Naive B cell (primary cell): Measurements from ENCODE around the gene SDHAF1. TPM values are rescaled to one million over a fixed set of nuclear protein-coding genes. Genes with fewer than 3 reads are reported as not detected.
"Not testable (repeated sequence)": the region's sequence is repeated elsewhere in the genome, so short reads cannot be mapped to it uniquely, and the experiment has no call there.

ENCODE experiments used
- ATAC-seq, 2 donors: fragments of 150-1000 bp; cut with Tn5 transposase; 2 replicates each; pipeline ENCODE4 v1.10.0; 2021; ENCODE audit warnings: low read depth in 2 of 2, mild to moderate bottlenecking in 2 of 2, moderate library complexity in 2 of 2
- DNase-seq: peaks from one replicate; pipeline ENCODE4 v3.0.0; 2022
- H3K27ac Mint-ChIP-seq, 6 donors: one replicate each; pipeline ENCODE4 v1.8.0; 2020 to 2022; ENCODE audit warnings: mild to moderate bottlenecking in 6 of 6, mixed read lengths in 6 of 6, moderate library complexity in 5 of 6, inconsistent platforms in 2 of 6
- H3K27me3 Mint-ChIP-seq, 3 donors: one replicate each; pipeline ENCODE4 v1.8.0; 2021 to 2022; ENCODE audit warnings: mixed read lengths in 3 of 3, mild to moderate bottlenecking in 1 of 3
- H3K36me3 Mint-ChIP-seq, 2 donors: one replicate each; pipeline ENCODE4 v1.8.0; 2020 to 2022; ENCODE audit warnings: mixed read lengths in 2 of 2, inconsistent platforms in 1 of 2, mild to moderate bottlenecking in 1 of 2
- H3K4me1 Mint-ChIP-seq, 3 donors: one replicate each; pipeline ENCODE4 v1.8.0; 2020 to 2022; ENCODE audit warnings: mixed read lengths in 3 of 3, inconsistent platforms in 1 of 3, mild to moderate bottlenecking in 1 of 3, moderate library complexity in 1 of 3
- H3K4me3 Mint-ChIP-seq, 8 donors: one replicate each; pipeline ENCODE4 v1.8.0; 2020 to 2022; ENCODE audit warnings: mild to moderate bottlenecking in 8 of 8, mixed read lengths in 8 of 8, moderate library complexity in 8 of 8, inconsistent platforms in 2 of 8
- H3K9me3 Mint-ChIP-seq, 7 donors: one replicate each; pipeline ENCODE4 v1.8.0; 2020 to 2022; ENCODE audit warnings: mixed read lengths in 7 of 7, mild to moderate bottlenecking in 5 of 7, inconsistent platforms in 2 of 7, moderate library complexity in 1 of 7
- polyA plus RNA-seq, 6 donors: library from polyadenylated mRNA; unstranded; fragments of 300-500 nt; fragmentation: Illumina TruSeq; gene quantifications; one replicate each; pipeline ENCODE4 v1.2.3, GENCODE V29; 2021; ENCODE audit warnings: low read depth in 6 of 6

Gene SDHAF1, protein sequence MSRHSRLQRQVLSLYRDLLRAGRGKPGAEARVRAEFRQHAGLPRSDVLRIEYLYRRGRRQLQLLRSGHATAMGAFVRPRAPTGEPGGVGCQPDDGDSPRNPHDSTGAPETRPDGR
- 10 to 100 TPM; 30.0 to 58.0 (median 48.8) TPM for polyA plus RNA-seq

DNA sequence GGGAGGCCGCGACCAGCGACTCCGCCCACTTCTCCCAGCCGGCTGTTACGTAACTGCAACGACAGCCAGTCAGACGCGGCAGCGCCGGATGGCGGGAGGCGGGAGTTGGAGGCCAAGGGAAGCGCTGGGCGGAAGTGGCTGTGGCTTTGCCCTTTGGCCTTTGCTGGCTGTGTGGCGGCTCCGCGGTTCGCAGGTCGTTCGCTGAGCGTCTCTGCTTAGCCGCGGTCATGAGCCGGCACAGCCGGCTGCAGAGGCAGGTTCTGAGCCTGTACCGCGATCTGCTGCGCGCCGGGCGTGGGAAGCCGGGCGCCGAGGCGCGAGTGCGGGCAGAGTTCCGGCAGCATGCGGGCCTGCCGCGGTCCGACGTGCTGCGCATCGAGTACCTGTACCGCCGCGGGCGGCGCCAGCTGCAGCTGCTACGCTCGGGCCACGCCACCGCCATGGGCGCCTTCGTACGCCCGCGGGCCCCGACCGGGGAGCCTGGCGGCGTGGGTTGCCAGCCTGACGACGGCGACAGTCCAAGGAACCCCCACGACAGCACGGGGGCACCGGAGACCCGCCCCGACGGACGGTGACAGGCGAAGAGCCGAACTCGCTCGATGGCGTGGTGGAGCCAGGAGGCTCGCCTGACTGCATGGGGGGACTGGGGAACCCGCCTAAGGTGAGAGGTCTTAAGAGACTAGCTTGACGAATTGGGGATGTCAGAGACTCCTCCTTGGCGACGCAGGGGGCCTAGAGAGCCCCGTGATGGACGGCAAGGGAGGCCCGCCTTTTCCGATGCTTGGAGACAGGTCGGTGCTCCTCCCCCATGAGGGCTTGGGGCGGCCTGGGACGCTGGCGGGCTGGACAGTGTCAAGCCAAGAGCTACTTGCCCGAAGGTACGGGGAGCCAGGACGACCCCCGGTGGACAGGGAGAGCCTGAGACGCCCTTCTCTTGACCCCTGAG lies at the start of gene SDHAF1:
TSS of gene SDHAF1 (plus strand) at position 141 of the 946 bp plus-strand sequence. CDS start at position 228, 87 bp downstream.
- H3K4me3 Mint-ChIP-seq = peak within 1 kb of the TSS; percentile 88 to 98 (median 96)

DNA sequence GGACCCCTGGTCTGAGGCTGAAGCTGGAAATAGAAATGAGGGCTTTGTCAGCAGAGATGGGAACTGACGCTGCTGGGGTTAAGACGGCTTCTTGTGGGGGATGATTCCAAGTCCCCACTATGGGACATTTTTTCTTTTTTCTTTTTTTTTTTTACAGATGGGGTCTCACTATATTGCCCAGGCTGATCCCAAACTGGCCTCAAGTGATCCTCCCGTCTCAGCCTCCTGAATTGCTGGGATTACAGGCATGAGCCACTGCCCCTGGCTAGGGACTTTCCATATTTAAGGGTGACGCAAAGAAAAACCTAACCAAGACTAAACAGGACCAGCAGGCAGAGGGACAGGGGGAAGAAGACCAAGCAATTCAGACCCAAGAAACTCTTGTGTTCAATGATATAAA lies 48.8 kb upstream of the SDHAF1 start:
- Mint-ChIP-seq H3K27me3 (peaks cover 5 to 41% (median 24%) of the 10 kb centered on the region in 3 donors), H3K36me3 (no peaks in the 10 kb centered on the region), H3K4me1 (peaks cover 0 to 1% (median 0%) of the 10 kb centered on the region in 3 donors), H3K9me3 (peaks cover 0 to 1% (median 0%) of the 10 kb centered on the region in 7 donors), H3K4me3 (peak overlapping the region in 1 of 8 donors; percentile 5), H3K27ac (peak overlapping the region in 3 of 6 donors; percentile 38 to 82 (median 72))
- no peak for ATAC-seq
- DNase-seq = no peak

More for the DNA sequence above, at the start of gene SDHAF1:
- no peaks in the 10 kb centered on the region for H3K9me3 Mint-ChIP-seq
- peak within 1 kb of the TSS; percentile 93 to 98 (median 96) for H3K27ac Mint-ChIP-seq
- H3K4me1 Mint-ChIP-seq = peaks cover 29 to 41% (median 39%) of the 10 kb centered on the region in 3 donors
- DNase-seq (peak; percentile 89), ATAC-seq (peak; percentile 90 to 91)
- H3K27me3 Mint-ChIP-seq = no peaks in the 10 kb centered on the region
- H3K36me3 Mint-ChIP-seq = peaks cover 0 to 4% of the 10 kb centered on the region in 2 donors

DNA sequence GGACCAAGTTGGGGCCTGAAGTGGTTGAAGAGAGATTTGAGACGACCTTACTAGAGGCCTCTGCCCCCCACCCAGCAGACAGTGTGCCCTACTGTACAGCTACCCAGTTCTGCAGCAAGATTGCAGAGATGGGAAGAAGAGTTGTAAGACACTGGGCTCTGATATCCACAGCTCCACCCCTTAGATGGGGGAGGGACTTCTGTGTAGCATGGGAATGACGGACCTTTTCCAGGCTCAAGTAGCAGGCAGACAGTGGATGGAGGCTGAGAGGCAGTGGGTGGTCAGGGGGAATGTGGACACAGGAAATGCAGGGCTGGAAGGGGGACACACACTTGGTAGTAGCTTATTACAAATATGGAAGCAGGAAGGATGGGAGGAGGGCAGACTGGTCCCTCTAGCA lies 45.9 kb upstream of the SDHAF1 start:
- Mint-ChIP-seq H3K27ac (peak overlapping the region in 1 of 6 donors; percentile 85), H3K36me3 (no peaks in the 10 kb centered on the region), H3K4me3 (no peak overlapping the region), H3K4me1 (peaks cover 15 to 21% (median 17%) of the 10 kb centered on the region in 3 donors), H3K27me3 (peaks cover 5 to 32% (median 11%) of the 10 kb centered on the region in 3 donors), H3K9me3 (peaks cover 0 to 3% (median 0%) of the 10 kb centered on the region in 7 donors)
- no peak for ATAC-seq
- no peak for DNase-seq

DNA sequence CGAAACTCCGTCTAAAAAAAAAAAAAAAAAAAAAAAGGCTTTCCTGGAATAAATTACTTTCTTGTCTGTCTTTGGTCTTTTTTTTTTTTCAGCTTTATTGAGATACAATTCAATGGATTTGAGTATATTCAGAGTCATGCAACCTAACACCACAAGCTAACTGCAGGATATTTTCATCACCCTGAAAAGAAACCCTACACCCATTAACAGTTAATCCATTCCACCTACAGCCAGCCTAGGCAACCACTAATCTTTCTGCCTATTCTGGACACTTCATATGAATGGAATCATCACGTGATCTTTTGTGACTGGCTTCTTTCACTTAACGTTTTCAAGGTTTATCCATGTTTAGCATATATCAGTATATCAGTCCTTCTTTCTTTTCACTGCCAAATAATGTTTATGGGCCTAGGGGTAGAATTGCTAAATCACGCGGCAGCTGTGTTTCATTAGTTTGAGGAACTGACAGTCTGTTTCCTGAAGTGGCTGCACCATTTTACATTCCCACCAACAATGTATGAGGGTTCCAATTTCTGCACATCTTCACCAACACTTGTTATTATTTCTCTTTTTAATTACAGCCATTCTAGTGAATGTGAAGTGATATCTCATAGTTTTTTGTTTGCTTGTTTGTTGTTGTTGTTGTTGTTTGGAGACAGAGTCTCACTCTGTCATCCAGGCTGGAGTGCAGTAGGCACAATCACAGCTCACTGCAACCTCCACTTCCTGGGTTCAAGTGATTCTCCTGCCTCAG lies 38.9 kb upstream of the SDHAF1 start:
- no peak for ATAC-seq
- Mint-ChIP-seq H3K27me3 (peaks cover 8 to 36% (median 30%) of the 10 kb centered on the region in 3 donors), H3K4me1 (peaks cover 27 to 32% (median 28%) of the 10 kb centered on the region in 3 donors), H3K9me3 (peaks cover 0 to 9% (median 7%) of the 10 kb centered on the region in 7 donors), H3K36me3 (peaks cover 3 to 8% of the 10 kb centered on the region in 2 donors), H3K4me3 (no peak overlapping the region), H3K27ac (no peak overlapping the region)
- no peak for DNase-seq

DNA sequence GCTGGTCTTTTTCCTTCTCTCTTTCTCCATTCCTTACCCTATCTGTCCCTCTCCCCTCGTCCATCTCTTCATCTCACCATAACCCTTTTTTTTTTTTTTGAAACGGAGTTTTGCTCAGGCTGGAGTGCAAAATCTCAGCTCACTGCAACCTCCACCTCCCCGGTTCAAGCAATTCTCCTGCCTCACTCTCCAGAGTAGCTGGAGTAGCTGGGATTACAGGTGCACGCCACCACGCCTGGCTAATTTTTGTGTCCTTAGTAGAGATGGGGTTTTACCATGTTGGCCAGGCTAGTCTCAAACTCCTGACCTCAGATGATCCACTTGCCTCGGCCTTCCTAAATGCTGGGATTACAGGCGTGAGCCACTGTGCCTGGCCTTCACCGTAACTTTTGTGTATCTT lies 37.6 kb upstream of the SDHAF1 start:
- not testable (repeated sequence) for H3K4me3 Mint-ChIP-seq, H3K36me3 Mint-ChIP-seq, DNase-seq, H3K27ac Mint-ChIP-seq, ATAC-seq, H3K9me3 Mint-ChIP-seq
- Mint-ChIP-seq H3K27me3 (peaks cover 13 to 34% (median 31%) of the 10 kb centered on the region in 3 donors), H3K4me1 (peaks cover 24 to 27% (median 27%) of the 10 kb centered on the region in 3 donors)

DNA sequence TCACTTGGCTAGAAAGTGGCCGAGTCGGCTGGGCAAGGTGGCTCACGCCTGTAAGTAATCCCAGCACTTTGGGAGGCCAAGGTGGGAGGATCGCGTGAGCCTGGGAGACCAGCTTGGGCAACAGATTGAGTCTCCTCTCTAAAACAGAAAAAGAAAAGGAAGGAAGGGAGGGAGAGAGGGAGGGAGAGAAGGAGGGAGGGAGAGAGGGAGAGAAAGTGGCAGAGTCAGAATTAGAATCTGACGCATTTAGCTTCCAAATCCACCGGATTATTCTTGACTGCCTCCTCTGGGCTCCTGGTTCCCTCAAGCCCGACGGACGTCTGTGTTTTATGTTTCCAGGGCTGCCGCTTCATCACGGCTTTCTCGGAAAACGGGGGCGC lies 36.3 kb upstream of the SDHAF1 start:
- no peak overlapping the region for H3K27ac Mint-ChIP-seq
- H3K9me3 Mint-ChIP-seq = peaks cover 0 to 9% (median 5%) of the 10 kb centered on the region in 7 donors
- H3K36me3 Mint-ChIP-seq = peaks cover 3 to 8% of the 10 kb centered on the region in 2 donors
- peak overlapping the region in 7 of 8 donors; percentile 2 to 83 (median 77) for H3K4me3 Mint-ChIP-seq
- peaks cover 19 to 43% (median 31%) of the 10 kb centered on the region in 3 donors for H3K27me3 Mint-ChIP-seq
- ATAC-seq (no peak), DNase-seq (no peak)
- peaks cover 14 to 19% (median 17%) of the 10 kb centered on the region in 3 donors for H3K4me1 Mint-ChIP-seq

DNA sequence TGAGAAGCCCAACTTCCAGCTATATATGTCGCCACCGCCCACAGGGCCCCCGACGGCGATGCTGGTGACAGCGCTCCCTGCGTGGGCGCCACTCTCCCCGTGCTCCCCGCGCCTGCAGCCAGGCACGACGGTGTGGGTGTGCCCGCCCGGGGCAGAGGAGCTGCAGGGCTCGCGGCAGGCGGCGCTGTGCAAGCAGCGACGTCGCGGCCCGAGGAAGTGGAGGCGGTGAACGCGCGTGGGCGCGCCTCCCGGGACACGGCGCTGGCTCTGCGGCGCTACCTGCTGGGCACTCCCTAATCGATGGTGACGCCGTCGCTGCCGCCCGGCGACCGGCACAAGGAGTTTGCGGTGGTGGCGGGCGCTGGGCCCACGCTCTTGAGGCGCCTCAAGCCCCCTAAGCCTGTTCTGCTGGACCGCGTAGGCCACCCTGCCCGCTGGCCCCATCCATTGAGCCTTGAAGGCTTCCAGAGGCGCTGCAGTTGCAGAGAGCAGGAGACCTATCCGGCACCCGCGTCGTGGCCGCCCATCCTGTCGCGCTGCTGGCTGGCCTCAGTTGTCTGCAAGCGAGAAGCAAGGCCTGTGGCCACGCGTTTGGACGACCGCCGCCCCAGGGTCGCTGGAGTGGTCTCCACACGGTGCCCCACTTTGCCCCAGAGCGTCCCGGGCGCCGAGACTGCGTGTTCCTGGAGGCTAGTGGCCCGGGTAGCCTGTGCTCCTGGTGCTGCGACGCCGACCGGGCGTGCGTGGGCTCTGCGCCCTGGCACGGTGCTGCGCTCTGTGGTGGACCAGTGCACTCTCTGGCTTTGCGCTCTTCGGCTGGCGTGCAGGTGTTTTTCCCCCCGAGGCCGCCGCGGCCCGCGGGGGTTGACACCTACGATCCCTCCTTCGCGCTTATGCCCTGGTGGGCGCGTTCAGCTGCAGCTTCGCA lies 35.7 kb upstream of the SDHAF1 start:
- H3K4me3 Mint-ChIP-seq = peak overlapping the region in 7 of 8 donors; percentile 16 to 79 (median 30)

DNA sequence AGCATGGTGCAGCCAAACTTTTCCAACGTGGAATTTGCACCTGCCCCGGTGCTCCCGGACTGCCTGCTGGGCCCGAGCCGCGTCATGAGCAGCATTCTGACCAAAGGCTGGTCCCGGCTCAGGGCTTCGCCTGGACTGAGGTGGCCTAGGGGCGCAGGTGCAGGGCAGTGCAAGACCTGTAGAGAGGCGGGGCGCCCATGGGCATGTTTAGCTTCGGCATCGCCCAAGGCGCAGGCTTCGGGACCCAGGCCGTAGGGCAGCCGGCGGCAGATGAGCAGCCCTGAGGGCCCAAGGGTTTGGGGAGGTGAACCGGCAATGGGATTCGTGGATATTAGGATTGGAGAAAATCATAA lies 35.0 kb upstream of the SDHAF1 start:
- Mint-ChIP-seq H3K9me3 (peaks cover 0 to 9% (median 5%) of the 10 kb centered on the region in 7 donors), H3K27ac (no peak overlapping the region), H3K27me3 (peaks cover 19 to 44% (median 31%) of the 10 kb centered on the region in 3 donors), H3K36me3 (peaks cover 3 to 8% of the 10 kb centered on the region in 2 donors), H3K4me3 (peak overlapping the region in 5 of 8 donors; percentile 16 to 69 (median 44)), H3K4me1 (peaks cover 6 to 13% (median 11%) of the 10 kb centered on the region in 3 donors)
- DNase-seq (no peak), ATAC-seq (no peak)

More for the DNA sequence above, 35.7 kb upstream of the SDHAF1 start:
- peak; percentile 45 for DNase-seq
- H3K27me3 Mint-ChIP-seq = peaks cover 19 to 44% (median 31%) of the 10 kb centered on the region in 3 donors
- ATAC-seq = peak; percentile 94 to 95
- peaks cover 0 to 9% (median 5%) of the 10 kb centered on the region in 7 donors for H3K9me3 Mint-ChIP-seq
- H3K27ac Mint-ChIP-seq = peak overlapping the region in 1 of 6 donors; percentile 39
- H3K4me1 Mint-ChIP-seq = peaks cover 7 to 13% (median 11%) of the 10 kb centered on the region in 3 donors
- peaks cover 3 to 8% of the 10 kb centered on the region in 2 donors for H3K36me3 Mint-ChIP-seq

DNA sequence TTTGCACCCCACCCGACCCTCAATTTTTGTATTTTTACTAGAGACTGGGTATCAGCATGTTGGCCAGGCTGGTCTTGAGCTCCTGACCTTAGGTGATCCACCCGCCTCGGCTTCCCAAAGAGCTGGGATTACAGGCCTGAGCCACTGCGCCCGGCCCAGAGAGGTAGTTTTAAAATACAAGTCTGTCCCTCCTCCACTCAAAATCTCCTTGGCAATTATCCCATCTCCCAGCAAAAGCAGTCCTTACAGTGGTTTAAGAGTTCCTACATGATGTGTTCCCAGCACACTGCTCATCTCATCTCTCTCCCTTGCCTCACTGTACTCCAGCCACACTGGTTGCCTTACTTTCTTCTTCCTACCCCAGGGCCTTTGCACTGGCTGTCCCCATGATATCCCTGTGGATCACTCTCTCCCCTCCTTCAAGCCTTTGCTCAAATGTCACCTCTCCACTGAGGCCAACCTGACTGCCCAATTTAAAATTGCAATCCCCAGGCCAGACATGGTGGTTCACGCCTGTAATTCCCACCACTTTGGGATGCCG lies 34.5 kb upstream of the SDHAF1 start:
- peaks cover 3 to 8% of the 10 kb centered on the region in 2 donors for H3K36me3 Mint-ChIP-seq
- ATAC-seq (no peak), DNase-seq (no peak)
- peaks cover 0 to 9% (median 5%) of the 10 kb centered on the region in 7 donors for H3K9me3 Mint-ChIP-seq
- H3K4me3 Mint-ChIP-seq = peak overlapping the region in 4 of 8 donors; percentile 29 to 64 (median 50)
- H3K27ac Mint-ChIP-seq = no peak overlapping the region
- H3K4me1 Mint-ChIP-seq = peaks cover 4 to 13% (median 11%) of the 10 kb centered on the region in 3 donors
- peaks cover 20 to 45% (median 32%) of the 10 kb centered on the region in 3 donors for H3K27me3 Mint-ChIP-seq

DNA sequence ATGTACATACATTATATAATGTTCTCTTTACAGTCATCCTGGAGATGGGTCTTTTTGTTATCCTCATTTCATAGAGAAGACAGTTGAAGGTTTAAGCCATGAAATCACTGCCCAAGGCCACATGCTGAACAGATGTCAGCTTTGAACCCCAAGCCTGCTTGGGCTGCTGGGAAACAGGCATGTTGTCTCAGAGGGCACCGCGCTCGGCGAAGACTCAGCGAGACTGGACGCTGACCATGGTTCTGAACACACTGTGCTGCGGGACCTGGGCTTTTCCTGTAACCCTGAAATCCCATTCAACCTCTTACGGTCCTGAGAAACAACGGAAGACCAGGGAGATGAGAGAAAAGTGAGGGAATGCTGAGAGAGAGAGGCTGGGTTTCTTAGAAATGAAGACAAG lies 31.5 kb upstream of the SDHAF1 start:
- ATAC-seq (no peak), DNase-seq (no peak)
- peaks cover 3 to 8% of the 10 kb centered on the region in 2 donors for H3K36me3 Mint-ChIP-seq
- peaks cover 2 to 10% (median 3%) of the 10 kb centered on the region in 3 donors for H3K4me1 Mint-ChIP-seq
- H3K27me3 Mint-ChIP-seq = peaks cover 27 to 44% (median 35%) of the 10 kb centered on the region in 3 donors
- H3K9me3 Mint-ChIP-seq = peaks cover 0 to 4% (median 0%) of the 10 kb centered on the region in 7 donors
- H3K27ac Mint-ChIP-seq = no peak overlapping the region
- no peak overlapping the region for H3K4me3 Mint-ChIP-seq

DNA sequence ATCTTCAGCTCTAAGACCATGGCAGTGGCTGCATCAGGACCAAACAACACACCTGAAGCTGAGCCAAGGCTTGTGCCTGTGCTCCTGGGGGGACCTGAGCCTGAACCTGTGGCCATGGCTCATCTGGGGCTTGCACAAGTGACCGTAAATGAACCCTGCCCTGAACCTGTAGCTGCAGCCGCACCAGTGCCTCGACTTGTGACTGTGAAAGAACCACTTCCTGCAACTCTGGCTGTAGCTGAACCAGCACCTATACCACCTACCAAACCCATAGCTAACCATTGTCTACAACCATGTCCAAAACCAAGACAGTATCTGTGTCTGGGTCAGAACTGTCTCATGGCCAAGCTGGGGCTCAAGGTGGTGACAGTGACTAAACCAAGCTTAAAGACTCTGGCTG lies 28.2 kb upstream of the SDHAF1 start:
- ATAC-seq (no peak), DNase-seq (no peak)

DNA sequence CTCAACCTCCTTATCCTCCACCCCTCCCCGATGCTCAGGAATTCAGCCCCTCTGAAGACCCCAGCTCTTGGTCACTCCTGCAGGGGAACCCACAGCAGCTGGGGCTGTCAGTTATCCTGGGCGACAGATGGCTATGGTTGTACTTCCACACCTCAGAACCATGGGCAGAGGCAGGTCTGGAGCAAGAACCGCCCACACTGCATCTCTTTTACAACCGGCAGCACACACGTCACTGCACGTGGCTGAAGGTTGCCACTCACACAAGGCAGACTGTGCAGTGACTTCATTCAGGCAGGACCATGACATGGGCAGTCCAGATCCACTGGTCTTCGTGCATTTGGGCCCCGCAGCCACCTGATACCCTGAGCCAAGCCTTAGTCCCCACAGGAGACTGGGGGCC lies 21.5 kb upstream of the SDHAF1 start:
- Mint-ChIP-seq H3K9me3 (no peaks in the 10 kb centered on the region), H3K27me3 (peaks cover 10 to 46% (median 32%) of the 10 kb centered on the region in 3 donors), H3K4me3 (no peak overlapping the region), H3K36me3 (no peaks in the 10 kb centered on the region), H3K27ac (no peak overlapping the region), H3K4me1 (peaks cover 0 to 1% (median 0%) of the 10 kb centered on the region in 3 donors)
- no peak for DNase-seq
- no peak for ATAC-seq

More for the DNA sequence above, 28.2 kb upstream of the SDHAF1 start:
- Mint-ChIP-seq H3K27me3 (peaks cover 21 to 33% (median 22%) of the 10 kb centered on the region in 3 donors), H3K4me3 (no peak overlapping the region), H3K36me3 (no peaks in the 10 kb centered on the region), H3K4me1 (no peaks in the 10 kb centered on the region), H3K9me3 (no peaks in the 10 kb centered on the region), H3K27ac (no peak overlapping the region)
